Measurements from ENCODE around the gene COG5.

- TF ChIP-seq CTCF (IDR thresholded peaks at IDR 0.05), result no peak
- TF ChIP-seq POLR2A (IDR thresholded peaks at IDR 0.05), result no peak
- no peak for TF ChIP-seq POLR2AphosphoS5 (IDR thresholded peaks at IDR 0.05; ENCODE audit: insufficient read depth in 1 of 2, low read depth in 1 of 2)
Observed at GRCh38 chr7:107364787-107365186, 198.9 kb downstream of the COG5 start.
